Endothelial cell of umbilical vein (primary cell): Measurements from ENCODE around the gene RTBDN. TPM values are rescaled to one million over a fixed set of nuclear protein-coding genes. Genes with fewer than 3 reads are reported as not detected.

Source experiments
- BruUV-seq: library from RNA; stranded (reverse); fragments of 400-500 nt; replicated peaks from 2 replicates; lab custom pipeline; 2021; lab: Mats Ljungman, UMichigan
- CTCF ChIA-PET: fragments of 300-600, 350-600 bp; sonication (Branson Sonifier 250); formaldehyde crosslinking; loops from one replicate; lab custom pipeline; 2021; ENCODE audit warnings: antibody characterized with exemption, inconsistent platforms; lab: Charles Lee
- POLR2A ChIA-PET: fragments of 300-600, 350-600 bp; sonication (Branson Sonifier 250); formaldehyde crosslinking; loops from one replicate; lab custom pipeline; 2021; ENCODE audit warnings: antibody characterized with exemption, inconsistent platforms; lab: Charles Lee
- DNase-seq: peaks from one replicate; pipeline ENCODE4 v3.0.0-alpha.2; 2011; ENCODE audit warnings: low read depth, low spot score
- FAIRE-seq: peaks from 2 replicates; lab custom pipeline; 2011; peaks lifted over from hg19 to GRCh38; lab: Jason Lieb, UNC
- H2AFZ ChIP-seq: 2 replicates; pipeline ENCODE4 v1.6.0; 2012; ENCODE audit warnings: low read depth, low read length, control low read depth, inconsistent platforms
- H3K27ac ChIP-seq: 2 replicates; pipeline ENCODE4 v1.5.1; 2011; ENCODE audit warnings: low read depth, mild to moderate bottlenecking, control low read depth, low read length, moderate library complexity; ENCODE audit not compliant: insufficient read depth
- H3K27me3 ChIP-seq, 2 experiments: 2 replicates each; pipeline versions ENCODE4 v1.6.0 to v1.6.1; 2011; ENCODE audit warnings: low read length in 2 of 2, mixed read lengths in 1 of 2; ENCODE audit not compliant: control insufficient read depth in 2 of 2, insufficient read depth in 2 of 2
- H3K36me3 ChIP-seq, 2 experiments: 2 replicates in 1 of 2; 3 replicates in 1 of 2; pipeline ENCODE4 v1.5.1; 2011; ENCODE audit warnings: low read length in 2 of 2, mild to moderate bottlenecking in 1 of 2, moderate library complexity in 1 of 2; ENCODE audit not compliant: control insufficient read depth in 2 of 2, insufficient read depth in 2 of 2; ENCODE audit errors: extremely low read depth in 1 of 2
- H3K4me1 ChIP-seq: 3 replicates; pipeline ENCODE4 v1.5.1; 2011; ENCODE audit warnings: mild to moderate bottlenecking, low read length; ENCODE audit not compliant: control insufficient read depth, insufficient read depth; ENCODE audit errors: extremely low read depth
- H3K4me2 ChIP-seq: 2 replicates; pipeline ENCODE4 v1.6.1; 2011; ENCODE audit warnings: low read length, control low read depth, mixed read lengths; ENCODE audit not compliant: insufficient read depth
- H3K4me3 ChIP-seq, 3 experiments: fragments of 200-600 bp in 1 of 3; sonication (generic), shearing (Covaris generic) in 1 of 3; replicated peaks in 1 of 3; 2 replicates each; pipeline ENCODE4 v1.5.1; 2011 to 2016; ENCODE audit warnings: control low read depth in 3 of 3, low read length in 3 of 3, mild to moderate bottlenecking in 2 of 3, inconsistent platforms in 1 of 3, low read depth in 1 of 3, moderate library complexity in 1 of 3; ENCODE audit not compliant: insufficient read depth in 1 of 3
- H3K79me2 ChIP-seq: 2 replicates; pipeline ENCODE4 v1.6.0; 2012; ENCODE audit warnings: low read length, inconsistent platforms; ENCODE audit not compliant: control insufficient read depth, insufficient read depth
- H3K9ac ChIP-seq: replicated peaks from 2 replicates; pipeline ENCODE3; 2011; ENCODE audit warnings: low read length, control low read depth; ENCODE audit not compliant: insufficient read depth; ENCODE audit errors: extremely low read depth
- H3K9me1 ChIP-seq: replicated peaks from 3 replicates; pipeline ENCODE4 v1.6.0; 2011; ENCODE audit warnings: mild to moderate bottlenecking, low read length; ENCODE audit not compliant: control insufficient read depth, insufficient read depth; ENCODE audit errors: extremely low read depth
- H3K9me3 ChIP-seq: replicated peaks from 2 replicates; pipeline ENCODE4 v1.5.1; 2012; ENCODE audit warnings: low read length, inconsistent platforms; ENCODE audit not compliant: control insufficient read depth, insufficient read depth
- H4K20me1 ChIP-seq: replicated peaks from 2 replicates; pipeline ENCODE3; 2011; ENCODE audit warnings: mild to moderate bottlenecking, low read length; ENCODE audit not compliant: control insufficient read depth, insufficient read depth; ENCODE audit errors: extremely low read depth
- GATA2 ChIP-seq: IDR thresholded peaks from 2 replicates; pipeline ENCODE4 v1.7.0; 2011; ENCODE audit warnings: low read depth, mild to moderate bottlenecking, moderate library complexity, mixed read lengths, low read length; ENCODE audit not compliant: insufficient read length, insufficient read depth
- MYC ChIP-seq: IDR thresholded peaks from one replicate; pipeline ENCODE4 v1.6.1; 2011; ENCODE audit warnings: mild to moderate bottlenecking, low read depth, low read length
- POLR2A ChIP-seq: IDR thresholded peaks from 2 replicates; pipeline ENCODE4 v1.6.1; 2012; ENCODE audit warnings: low read depth, mild to moderate bottlenecking, control low read depth, low read length
- POLR2AphosphoS5 ChIP-seq: IDR thresholded peaks from 2 replicates; pipeline ENCODE4 v1.6.1; 2012; ENCODE audit warnings: low read depth, mild to moderate bottlenecking, control low read depth, low read length, moderate library complexity; ENCODE audit not compliant: insufficient read depth
- dilution Hi-C: fragments of 300-500 bp; cut with MboI; formaldehyde crosslinking; loops from one replicate; pipeline ENCODE4 v1.15.0; 2019; ENCODE audit warnings: low sequenced_read_pairs; ENCODE audit not compliant: extremely low pct_ligation_motif_present
- intact Hi-C: fragments of 100-400 bp; cut with micrococcal nuclease; formaldehyde crosslinking; loops from one replicate; pipeline ENCODE4 v1.10.0; 2022
- polyA plus RNA-seq, 4 experiments: library from polyadenylated mRNA; depleted of rRNA in 3 of 4; stranded (reverse) in 3 of 4; unstranded in 1 of 4; fragments of >200 nt; gene quantifications; 2 replicates each; pipeline versions ENCODE4 v1.2.1 to v1.2.3, GENCODE V29; 2011 to 2012; ENCODE audit warnings: missing spikeins in 1 of 4
- total RNA-seq: library from RNA; stranded (reverse); gene quantifications from 2 replicates; pipeline ENCODE4 v1.2.3, GENCODE V29; 2021

The RTBDN gene
- total and polyA plus RNA-seq, 2 donors (not counting 3 experiments of a cell fraction or from before 2014, with no cell fraction given), result not detected

DNA sequence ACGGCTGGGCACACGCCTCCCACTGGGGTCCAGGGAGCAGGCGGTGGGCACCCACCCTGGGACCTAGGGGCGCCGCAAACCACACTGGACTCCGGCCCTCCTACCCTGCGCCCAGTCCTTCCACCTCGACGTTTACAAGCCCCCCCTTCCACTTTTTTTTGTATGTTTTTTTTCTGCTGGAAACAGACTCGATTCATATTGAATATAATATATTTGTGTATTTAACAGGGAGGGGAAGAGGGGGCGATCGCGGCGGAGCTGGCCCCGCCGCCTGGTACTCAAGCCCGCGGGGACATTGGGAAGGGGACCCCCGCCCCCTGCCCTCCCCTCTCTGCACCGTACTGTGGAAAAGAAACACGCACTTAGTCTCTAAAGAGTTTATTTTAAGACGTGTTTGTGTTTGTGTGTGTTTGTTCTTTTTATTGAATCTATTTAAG, 41.5 kb downstream of the RTBDN start:
- Histone ChIP-seq H3K4me1 (peaks cover 35% of the 10 kb centered on the region), H3K36me3 (no peaks in the 10 kb centered on the region), H3K4me3 (peak overlapping the region; percentile 70 to 76 (median 71)), H3K4me2 (peak overlapping the region; percentile 56), H3K9me3 (no peaks in the 10 kb centered on the region), H4K20me1 (no peaks in the 10 kb centered on the region), H3K27ac (peak overlapping the region; percentile 91), H3K79me2 (peaks cover 14% of the 10 kb centered on the region), H3K9ac (peak overlapping the region; percentile 74), H3K9me1 (no peaks in the 10 kb centered on the region), H3K27me3 (no peaks in the 10 kb centered on the region), H2AFZ (no peak overlapping the region)
- POLR2A ChIA-PET, result interaction anchor here (0.7 to 4.1 kb wide), 5 partner anchors 10 to 1070 kb away, joined by 3 to 94 read pairs (median 6); partner anchors contain the start of gene HOOK2
- dilution Hi-C loops (no loop called here), intact Hi-C loops (no loop called here)
- TF ChIP-seq POLR2AphosphoS5 (no peak), MYC (no peak), GATA2 (no peak)
- FAIRE-seq (no peak), DNase-seq (peak; percentile 28)
- TSS peak; percentile 78 for BruUV-seq
- CTCF ChIA-PET, result interaction anchor here (1.5 to 13.8 kb wide), 5 partner anchors 10 to 76 kb away, joined by 4 to 524 read pairs (median 21); partner anchors contain the start of gene HOOK2

DNA sequence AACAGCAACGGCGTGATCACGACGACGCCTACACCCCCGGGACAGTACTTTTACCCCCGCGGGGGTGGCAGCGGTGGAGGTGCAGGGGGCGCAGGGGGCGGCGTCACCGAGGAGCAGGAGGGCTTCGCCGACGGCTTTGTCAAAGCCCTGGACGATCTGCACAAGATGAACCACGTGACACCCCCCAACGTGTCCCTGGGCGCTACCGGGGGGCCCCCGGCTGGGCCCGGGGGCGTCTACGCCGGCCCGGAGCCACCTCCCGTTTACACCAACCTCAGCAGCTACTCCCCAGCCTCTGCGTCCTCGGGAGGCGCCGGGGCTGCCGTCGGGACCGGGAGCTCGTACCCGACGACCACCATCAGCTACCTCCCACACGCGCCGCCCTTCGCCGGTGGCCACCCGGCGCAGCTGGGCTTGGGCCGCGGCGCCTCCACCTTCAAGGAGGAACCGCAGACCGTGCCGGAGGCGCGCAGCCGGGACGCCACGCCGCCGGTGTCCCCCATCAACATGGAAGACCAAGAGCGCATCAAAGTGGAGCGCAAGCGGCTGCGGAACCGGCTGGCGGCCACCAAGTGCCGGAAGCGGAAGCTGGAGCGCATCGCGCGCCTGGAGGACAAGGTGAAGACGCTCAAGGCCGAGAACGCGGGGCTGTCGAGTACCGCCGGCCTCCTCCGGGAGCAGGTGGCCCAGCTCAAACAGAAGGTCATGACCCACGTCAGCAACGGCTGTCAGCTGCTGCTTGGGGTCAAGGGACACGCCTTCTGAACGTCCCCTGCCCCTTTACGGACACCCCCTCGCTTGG, 42.1 kb downstream of the RTBDN start:
- Histone ChIP-seq H3K9me1 (no peaks in the 10 kb centered on the region), H3K79me2 (peaks cover 14% of the 10 kb centered on the region), H3K36me3 (no peaks in the 10 kb centered on the region), H2AFZ (peak overlapping the region; percentile 5), H3K27ac (peak overlapping the region; percentile 91), H3K4me1 (peaks cover 35% of the 10 kb centered on the region), H4K20me1 (no peaks in the 10 kb centered on the region), H3K9ac (peak overlapping the region; percentile 74), H3K9me3 (no peaks in the 10 kb centered on the region), H3K27me3 (no peaks in the 10 kb centered on the region), H3K4me3 (peak overlapping the region; percentile 70 to 76 (median 71)), H3K4me2 (peak overlapping the region; percentile 56)
- BruUV-seq, result no TSS peak
- TF ChIP-seq POLR2A, result peak; percentile 32
- no peak for TF ChIP-seq MYC
- dilution Hi-C loops (no loop called here), intact Hi-C loops (no loop called here)
- DNase-seq (peak; percentile 43), FAIRE-seq (peak; percentile 71)
- CTCF ChIA-PET, result interaction anchor here (0.7 to 13.8 kb wide), 7 partner anchors 10 to 127 kb away, joined by 3 to 524 read pairs (median 7); partner anchors contain the start of gene HOOK2
- POLR2A ChIA-PET, result interaction anchor here (0.6 to 4.1 kb wide), 12 partner anchors 9 to 1211 kb away, joined by 3 to 94 read pairs (median 5); partner anchors contain the start of gene HOOK2
